GM19395 (cell line): ENCODE results near the gene ERMAP.
"Not testable (repeated sequence)": the region's sequence is repeated elsewhere in the genome, so short reads cannot be mapped to it uniquely, and the experiment has no call there.

Experiments
- ATAC-seq: cut with Tn5 transposase; IDR thresholded peaks from one replicate; pipeline ENCODE4 v1.9.1; 2021; ENCODE audit warnings: mild to moderate bottlenecking, moderate library complexity; ENCODE audit not compliant: unreplicated experiment

Gene ERMAP

GRCh38 chr1:42841440-42842147 lies 24.7 kb downstream of the ERMAP start:
- ATAC-seq: no peak

DNA sequence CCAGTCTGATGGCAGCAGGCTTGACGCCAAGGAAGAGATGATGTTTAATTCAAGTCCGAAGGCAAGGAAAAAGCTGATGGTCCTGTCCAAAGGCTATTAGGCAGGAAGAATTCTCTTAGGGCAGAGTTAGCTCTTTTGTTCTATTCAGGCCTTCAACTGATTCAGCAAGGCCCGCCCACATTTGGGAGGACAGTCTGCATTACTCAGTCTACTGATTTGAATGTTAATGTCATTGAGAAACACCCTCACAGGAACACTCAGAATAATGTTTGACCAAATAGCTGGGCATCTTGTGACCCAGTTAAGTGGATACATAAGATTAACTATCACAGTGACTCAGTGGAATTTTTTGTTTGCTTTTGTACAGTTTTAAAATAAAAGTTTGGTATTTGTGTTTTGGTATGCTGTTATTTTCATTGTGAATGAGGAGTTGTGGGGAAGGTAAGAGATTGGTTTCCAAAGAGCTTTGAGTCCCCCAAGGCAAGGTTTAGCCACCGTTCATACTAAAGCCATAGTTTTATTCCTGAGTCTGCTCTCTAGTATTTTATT lies 27.7 kb downstream of the ERMAP start:
- no peak for ATAC-seq

GRCh38 chr1:42845193-42845592 lies 28.3 kb downstream of the ERMAP start:
- no peak for ATAC-seq

GRCh38 chr1:42845866-42846256 lies 28.9 kb downstream of the ERMAP start:
- peak; percentile 24 for ATAC-seq

DNA sequence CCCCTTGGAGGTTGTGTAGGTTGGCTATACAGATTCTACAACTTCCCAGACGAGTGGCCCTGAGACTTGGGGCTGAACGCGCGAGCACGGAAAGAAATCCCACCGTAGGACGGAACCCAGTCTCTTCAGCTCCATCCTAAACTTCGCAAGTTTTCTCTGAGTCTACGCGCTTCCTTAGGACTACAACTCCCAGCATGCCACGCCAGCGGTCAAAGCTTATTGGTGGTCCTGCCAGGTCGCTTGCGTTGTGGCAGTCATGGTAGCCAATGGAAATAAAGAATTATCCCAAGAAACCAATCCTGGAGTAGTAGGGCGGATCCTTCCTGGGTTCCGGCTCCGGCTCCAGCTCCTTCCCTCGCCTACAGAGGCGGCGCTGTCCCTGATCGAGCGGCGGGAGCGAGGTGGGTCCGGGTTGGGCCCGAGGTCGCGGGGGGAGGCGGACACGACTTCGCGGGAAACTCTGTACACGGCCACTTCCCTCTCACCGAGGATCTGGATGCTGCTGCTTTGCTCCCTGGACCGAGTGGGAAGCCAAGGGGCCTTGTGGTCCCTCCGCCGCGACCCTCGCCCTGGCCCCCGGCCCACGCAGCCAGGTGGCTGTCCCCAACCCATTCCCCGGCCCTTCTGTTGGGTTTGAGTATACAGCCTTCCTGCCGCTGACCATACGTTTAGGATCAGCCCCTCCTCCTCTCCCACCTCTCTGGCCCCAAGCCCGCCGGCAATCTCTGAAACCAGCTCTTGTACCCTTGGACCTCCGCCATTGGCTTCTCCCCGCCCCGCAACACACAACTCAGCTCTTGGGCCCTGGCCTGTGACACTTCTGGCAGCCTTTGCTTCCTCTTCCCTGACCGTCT lies 29.6 kb downstream of the ERMAP start, which contains the start of gene ZNF691:
Gene ZNF691, plus strand, starts transcription at position 357 of the 854 bp plus-strand sequence. CDS start 3,046 bp downstream, outside the sequence.
- ATAC-seq: peak; percentile 88

DNA sequence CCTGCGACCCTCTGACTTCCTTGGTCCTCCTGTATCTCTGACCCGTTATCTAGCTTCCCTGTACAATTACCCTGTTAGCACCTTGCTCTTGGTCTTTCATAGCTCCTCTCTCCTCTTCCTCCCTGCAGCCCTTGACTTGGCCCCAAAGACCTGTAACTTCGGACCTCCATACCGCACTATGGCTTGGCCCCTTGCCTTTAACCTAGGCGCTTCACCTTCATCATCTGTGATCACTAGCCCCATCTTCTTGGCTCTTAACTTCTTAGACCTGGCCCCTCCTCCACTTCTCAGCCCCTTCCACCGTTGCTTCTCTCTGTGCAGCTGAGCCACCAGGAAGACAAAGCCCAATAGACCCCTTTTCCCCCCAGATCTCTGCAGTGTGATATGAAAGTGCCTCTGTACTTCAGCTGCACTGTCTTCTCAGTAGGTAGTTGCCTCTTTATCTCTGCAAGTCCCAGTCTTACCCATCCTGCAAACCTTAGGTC lies 30.2 kb downstream of the ERMAP start:
- peak; percentile 13 for ATAC-seq

GRCh38 chr1:42847721-42848460 lies 31.0 kb downstream of the ERMAP start:
- no peak for ATAC-seq

DNA sequence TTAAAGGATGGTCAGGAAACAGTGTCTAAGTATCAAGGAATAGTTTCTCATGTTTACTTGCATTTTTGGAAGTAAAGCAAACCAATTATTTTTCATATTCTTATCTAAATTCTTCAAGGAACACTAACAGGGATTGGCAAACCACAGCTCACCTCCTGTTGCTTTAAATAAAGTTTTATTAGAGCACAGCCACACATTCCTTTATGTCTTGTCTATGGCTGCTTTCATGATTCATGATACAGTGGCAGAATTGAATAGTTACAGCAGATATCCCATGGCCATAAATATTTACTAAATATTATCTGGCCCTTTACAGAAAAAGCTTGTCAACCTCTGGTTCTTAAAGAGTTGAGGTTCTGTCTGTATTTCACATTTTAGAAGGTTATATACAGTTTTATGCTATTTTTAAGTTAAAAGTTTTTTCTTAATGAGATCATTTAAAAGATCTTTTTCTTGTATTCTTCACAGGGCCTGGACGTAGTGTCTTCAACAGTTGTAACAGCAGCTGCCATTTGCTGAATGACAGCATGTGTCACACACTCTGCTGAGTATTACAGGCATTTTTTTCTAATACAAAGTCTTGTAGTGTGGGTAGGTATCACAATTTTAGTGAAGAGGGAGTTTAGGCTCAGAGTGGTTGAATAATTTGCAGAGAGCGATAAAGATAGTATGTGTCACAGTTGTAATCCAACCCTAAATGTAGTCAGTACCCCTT lies 32.1 kb downstream of the ERMAP start:
- ATAC-seq: no peak

DNA sequence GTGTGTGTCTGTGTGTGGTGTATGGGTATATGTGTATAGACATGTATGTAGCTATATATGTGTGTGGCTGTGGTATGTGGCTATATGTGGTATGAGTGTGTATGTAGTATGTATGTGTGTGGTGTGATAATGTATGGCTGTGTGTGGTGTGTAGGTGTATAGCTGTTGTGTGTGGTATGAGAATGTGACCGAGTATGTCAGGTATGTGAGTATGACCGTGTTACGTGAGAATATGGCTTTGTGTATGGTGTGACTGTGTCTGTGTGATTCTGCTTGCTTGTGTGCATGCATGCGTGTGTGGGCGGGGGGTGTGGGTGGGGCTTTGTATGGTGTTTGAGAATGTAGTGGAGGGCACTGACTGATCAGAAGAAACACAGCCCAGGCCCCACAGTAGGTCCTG lies 33.0 kb downstream of the ERMAP start:
- no peak for ATAC-seq

DNA sequence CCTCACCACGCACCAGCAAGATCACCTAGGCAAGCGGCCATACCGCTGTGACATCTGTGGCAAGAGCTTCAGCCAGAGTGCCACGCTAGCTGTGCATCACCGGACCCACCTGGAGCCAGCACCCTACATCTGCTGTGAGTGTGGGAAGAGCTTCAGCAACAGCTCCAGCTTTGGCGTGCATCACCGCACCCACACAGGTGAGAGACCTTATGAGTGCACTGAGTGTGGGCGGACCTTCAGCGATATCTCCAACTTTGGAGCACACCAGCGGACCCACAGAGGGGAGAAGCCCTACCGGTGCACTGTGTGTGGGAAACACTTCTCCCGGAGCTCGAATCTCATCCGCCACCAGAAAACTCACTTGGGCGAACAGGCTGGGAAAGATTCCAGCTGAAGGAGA lies 34.5 kb downstream of the ERMAP start:
- ATAC-seq: no peak

GRCh38 chr1:42851960-42852607 lies 35.2 kb downstream of the ERMAP start:
- no peak for ATAC-seq

DNA sequence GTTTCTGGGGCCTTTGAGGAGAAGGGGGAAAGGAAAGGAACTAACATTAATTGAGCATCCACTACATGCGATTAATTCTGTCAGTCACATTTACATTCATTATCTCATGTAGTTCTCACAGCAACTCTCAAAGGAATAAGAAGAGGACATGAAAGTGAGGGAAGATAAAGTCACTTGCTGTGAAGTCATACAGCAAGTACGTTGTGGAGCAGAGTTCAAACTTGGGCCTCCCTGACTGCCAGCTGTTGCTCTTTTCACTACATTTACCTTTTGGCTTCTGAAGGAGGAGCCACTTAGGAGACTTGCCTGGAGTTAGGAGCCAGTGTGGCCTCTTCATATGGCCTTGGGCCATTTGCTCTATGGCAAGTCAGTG lies 35.7 kb downstream of the ERMAP start:
- ATAC-seq: no peak

DNA sequence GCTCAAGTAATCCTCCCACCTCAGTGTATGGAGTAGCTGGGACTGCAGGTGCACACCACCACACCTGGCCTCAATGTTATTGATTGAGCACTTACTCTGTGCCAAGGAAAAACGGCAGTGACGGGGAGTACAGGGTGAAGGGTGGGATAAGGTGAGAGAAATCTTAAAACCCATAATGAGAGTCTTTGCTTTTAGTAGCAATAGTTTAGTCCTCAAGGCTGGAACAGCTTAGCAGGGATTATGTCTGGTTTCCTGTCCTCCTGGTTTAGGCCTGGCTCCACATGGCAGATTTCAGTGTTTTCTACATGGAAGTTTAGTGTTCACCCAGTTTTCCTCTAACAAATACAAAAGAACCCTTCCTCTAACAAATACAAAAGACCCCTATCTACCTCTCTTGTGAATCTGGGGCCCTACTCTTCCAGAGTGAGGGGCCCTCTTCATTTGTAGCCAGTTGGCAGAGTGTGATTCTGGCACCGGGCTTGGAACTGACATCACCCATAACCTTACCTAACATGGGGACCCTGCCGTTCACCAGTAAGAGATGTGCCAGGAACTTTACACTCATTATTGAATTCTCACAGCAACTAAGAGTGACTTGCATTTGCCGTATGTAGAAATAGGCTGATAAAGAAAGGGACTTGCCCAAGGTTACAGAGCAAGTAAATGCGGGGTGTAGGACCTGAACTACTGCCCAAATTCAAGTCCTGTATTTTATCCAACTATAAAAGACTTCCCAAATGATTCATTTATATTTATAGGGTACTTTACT lies 36.4 kb downstream of the ERMAP start:
- no peak for ATAC-seq

DNA sequence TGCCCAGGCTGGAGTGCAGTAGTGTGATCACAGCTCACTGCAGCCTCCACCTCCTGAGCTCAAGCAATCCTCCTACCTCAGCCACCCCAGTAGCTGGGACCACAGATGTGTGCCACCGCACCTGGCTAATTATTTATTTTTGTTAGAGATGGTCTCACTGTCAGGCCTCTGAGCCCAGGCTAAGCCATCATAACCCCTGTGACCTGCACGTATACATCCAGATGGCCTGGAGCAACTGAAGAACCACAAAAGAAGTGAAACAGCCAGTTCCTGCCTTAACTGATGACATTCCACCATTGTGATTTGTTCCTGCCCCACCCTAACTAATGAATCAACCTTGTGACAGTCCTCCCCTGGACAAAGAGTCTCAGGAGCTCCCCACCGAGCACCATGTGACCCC lies 39.6 kb downstream of the ERMAP start:
- not testable (repeated sequence) for ATAC-seq

DNA sequence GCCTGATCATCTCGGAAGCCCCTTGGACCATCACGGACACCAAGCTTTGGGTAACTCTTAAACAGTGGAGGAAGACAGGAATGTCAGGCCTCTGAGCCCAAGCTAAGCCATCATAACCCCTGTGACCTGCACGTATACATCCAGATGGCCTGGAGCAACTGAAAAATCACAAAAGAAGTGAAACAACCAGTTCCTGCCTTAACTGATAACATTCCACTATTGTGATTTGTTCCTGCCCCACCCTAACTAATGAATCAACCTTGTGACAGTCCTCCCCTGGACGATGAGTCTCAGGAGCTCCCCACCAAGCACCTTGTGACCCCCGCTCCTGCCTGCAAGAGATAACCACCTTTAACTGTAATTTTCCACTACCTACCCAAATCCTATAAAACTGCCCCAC lies 42.4 kb downstream of the ERMAP start:
- not testable (repeated sequence) for ATAC-seq

DNA sequence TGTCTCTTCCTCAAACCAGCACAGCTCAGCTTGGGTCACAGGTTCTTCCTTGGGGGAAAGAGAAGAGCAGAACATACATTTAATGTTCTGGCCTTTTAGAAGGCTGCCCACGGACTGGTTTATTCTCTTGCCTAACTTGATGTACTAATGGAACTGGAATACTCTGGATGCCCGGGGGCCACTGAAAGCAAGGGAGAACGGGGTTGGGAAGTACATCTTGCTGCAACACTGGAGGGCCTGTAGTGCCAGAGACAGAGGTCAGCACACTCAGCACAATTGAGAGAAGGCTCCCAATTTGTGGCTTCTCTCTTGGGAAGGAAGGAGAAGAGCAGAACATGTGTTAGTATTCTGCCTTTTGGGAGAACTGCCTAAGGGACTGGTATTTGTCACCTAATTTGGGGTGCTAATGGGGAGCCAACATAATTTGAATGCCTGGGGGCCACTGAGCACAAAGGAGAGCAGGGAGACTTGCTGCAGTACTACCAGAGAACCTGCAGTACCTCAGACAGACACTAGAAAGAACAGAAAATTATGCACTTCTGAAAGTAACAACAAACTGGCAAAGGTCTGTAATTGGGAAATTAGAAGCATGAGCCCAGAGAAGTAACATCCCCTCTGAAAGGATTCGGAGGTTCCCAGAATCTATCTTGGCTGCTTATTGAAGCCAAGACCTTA lies 43.6 kb downstream of the ERMAP start:
- no peak for ATAC-seq

DNA sequence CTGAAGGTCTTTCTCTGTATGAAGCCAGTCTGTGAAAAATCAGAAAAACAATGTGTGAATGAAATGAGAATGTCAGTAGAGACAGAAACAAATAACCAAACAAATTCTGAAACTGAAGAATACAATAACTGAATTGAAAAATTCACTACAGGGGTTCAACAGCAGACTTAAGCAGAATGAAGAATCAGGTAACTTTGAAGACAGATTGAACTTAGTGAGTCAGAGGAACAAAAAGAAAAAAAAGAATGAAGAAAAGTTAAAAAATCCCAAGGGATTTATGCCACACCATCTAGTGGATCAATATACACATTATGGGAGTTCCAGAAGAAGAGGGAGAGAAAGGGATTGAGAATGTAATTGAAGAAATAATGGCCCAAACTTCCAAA lies 44.1 kb downstream of the ERMAP start:
- no peak for ATAC-seq

- no peak for ATAC-seq
Observed at GRCh38 chr1:42866549-42866948, 49.6 kb downstream of the ERMAP start.

DNA sequence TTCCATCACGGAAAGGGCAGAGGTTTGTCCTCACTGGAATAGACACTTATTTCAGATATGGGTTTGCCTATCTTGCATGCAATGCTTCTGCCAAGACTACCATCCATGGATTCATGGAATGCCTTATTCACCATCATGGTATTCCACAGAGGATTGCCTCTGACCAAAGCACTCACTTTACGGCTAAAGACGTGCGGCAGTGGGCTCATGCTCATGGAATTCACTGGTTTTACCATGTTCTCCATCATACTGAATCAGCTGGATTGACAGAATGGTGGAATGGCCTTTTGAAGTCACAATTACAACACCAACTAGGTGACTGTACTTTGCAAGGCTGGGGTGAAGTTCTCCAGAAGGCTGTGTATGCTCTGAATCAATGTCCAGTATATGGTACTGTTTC lies 51.5 kb downstream of the ERMAP start:
- ATAC-seq: not testable (repeated sequence)
